Testis (tissue), 3 donors: ENCODE measurements around the gene SSR4. TPM values are rescaled to one million over a fixed set of nuclear protein-coding genes. Genes with fewer than 3 reads are reported as not detected.

Source experiments
- DNase-seq: peaks from one replicate; pipeline ENCODE4 v3.0.0-alpha.2; 2019
- H3K27ac ChIP-seq, 2 donors: fragments of 200-600 bp; sonication (generic); one replicate each; pipeline ENCODE4 v1.5.1; 2019
- H3K27me3 ChIP-seq: fragments of 200-600 bp; sonication (generic); one replicate; pipeline ENCODE4 v1.5.1; 2019
- H3K36me3 ChIP-seq: fragments of 200-600 bp; sonication (generic); one replicate; pipeline ENCODE4 v1.5.1; 2017; ENCODE audit warnings: low read depth; ENCODE audit errors: missing control alignments
- H3K4me1 ChIP-seq: fragments of 200-600 bp; sonication (generic); one replicate; pipeline ENCODE4 v1.5.1; 2019
- H3K4me3 ChIP-seq, 2 donors: fragments of 200-600 bp; sonication (generic); one replicate each; pipeline ENCODE4 v1.5.1; 2017 to 2019
- H3K9me3 ChIP-seq: fragments of 200-600 bp; sonication (generic); one replicate; pipeline ENCODE4 v1.5.1; 2017
- CTCF ChIP-seq, 3 experiments: fragments of 450-650 bp in 2 of 3; fragments of 200-600 bp in 1 of 3; sonication (generic) in 1 of 3; IDR thresholded peaks; one replicate each; pipeline ENCODE4 v1.5.1; 2016 to 2019; ENCODE audit warnings: antibody characterized with exemption in 3 of 3, mild to moderate bottlenecking in 2 of 3, moderate library complexity in 1 of 3
- POLR2A ChIP-seq: fragments of 450-650 bp; IDR thresholded peaks from one replicate; pipeline ENCODE4 v1.6.1; 2017; ENCODE audit warnings: antibody characterized with exemption, mild to moderate bottlenecking, moderate library complexity
- WGBS, 2 donors: methylation state at CpG; one replicate each; pipeline ENCODE4 v1.1.5; 2018; 5-methylcytosine and 5-hydroxymethylcytosine counted together
- intact Hi-C: fragments of 100-400 bp; cut with DNase I; formaldehyde crosslinking; loops from one replicate; pipeline ENCODE4 v1.15.1; 2023; ENCODE audit warnings: low total_unique reads
- polyA plus RNA-seq: library from polyadenylated mRNA; stranded (reverse); fragments of 350-450 nt; fragmentation: Illumina TruSeq; extraction: RNeasy Lipid Tissue Mini Kit (QIAGEN cat#74804); gene quantifications from one replicate; pipeline ENCODE4 v1.2.3, GENCODE V29; 2014; ENCODE audit warnings: low read depth, low replicate concordance; ENCODE audit not compliant: insufficient read depth
- total RNA-seq, 2 donors: library from RNA; depleted of rRNA; stranded (reverse); fragments of >200 nt; gene quantifications; one replicate each; pipeline ENCODE4 v1.2.3, GENCODE V29; 2016

The SSR4 gene
- total and polyA plus RNA-seq, 3 donors from 2014 or later = 246 to 294 (median 275) TPM

GRCh38 chrX:153824348-153824747, 29.9 kb downstream of the SSR4 start:
- DNase-seq = no peak
- Histone ChIP-seq H3K4me1 (peaks cover 4% of the 10 kb centered on the region), H3K27ac (no peak overlapping the region), H3K36me3 (no peaks in the 10 kb centered on the region), H3K4me3 (no peak overlapping the region), H3K9me3 (no peaks in the 10 kb centered on the region), H3K27me3 (no peaks in the 10 kb centered on the region)
- WGBS, 2 donors = 83 to 93% methylated on average over 6 to 10 of the region's 10 CpGs
- TF ChIP-seq CTCF (IDR thresholded peaks at IDR 0.05) (no peak), POLR2A (no peak)
- intact Hi-C loops = no loop called here

DNA sequence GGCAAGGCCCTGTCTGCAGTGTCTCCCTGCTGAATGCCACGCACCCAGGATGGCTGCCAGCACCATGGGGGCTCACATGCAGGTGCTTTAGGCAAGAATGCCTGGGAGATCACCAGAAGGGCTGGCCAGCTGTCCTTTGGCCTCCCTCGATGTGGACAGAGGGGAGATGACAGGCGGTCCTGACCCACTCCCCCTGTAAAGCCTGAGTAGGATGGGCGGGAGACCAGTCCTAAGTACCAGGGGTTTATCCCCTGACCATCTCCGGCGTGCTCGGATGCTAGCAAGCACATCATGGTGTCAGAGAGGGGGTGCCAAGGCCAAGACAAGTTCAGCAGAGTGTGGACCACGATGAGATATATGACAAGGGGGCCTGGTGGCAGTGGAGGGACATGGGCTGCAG, 30.6 kb downstream of the SSR4 start:
- DNase-seq = no peak
- WGBS, 2 donors = 76% methylated on average over 4 of the region's 8 CpGs; no CpG with 5 or more reads in 1 of the 2 donors

DNA sequence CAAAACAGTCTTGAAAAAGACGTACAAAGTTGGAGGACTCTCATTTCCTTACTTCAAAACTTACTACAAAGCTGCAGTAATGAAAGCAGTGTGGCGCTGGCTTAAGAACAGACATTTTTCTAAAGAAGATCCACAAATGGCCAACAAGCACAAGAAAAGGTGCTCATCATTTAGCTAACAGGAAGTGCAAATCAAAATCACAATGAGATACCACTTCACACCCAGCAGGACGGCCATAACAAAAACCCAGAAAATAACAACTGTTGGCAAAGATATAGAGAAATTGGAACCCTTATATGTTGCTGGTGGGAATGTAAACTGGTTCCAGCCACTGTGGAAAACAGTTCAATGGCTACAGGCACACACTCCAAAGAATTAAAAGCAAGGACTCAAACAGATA, 32.5 kb downstream of the SSR4 start:
- Histone ChIP-seq H3K36me3 (no peaks in the 10 kb centered on the region), H3K4me1 (peaks cover 4% of the 10 kb centered on the region), H3K27me3 (no peaks in the 10 kb centered on the region), H3K4me3 (no peak overlapping the region), H3K27ac (no peak overlapping the region), H3K9me3 (no peaks in the 10 kb centered on the region)
- intact Hi-C loops = no loop called here
- WGBS, 2 donors = 80 to 88% methylated on average over 3 of the region's 3 CpGs
- no peak for DNase-seq
- TF ChIP-seq CTCF (IDR thresholded peaks at IDR 0.05) (no peak), POLR2A (no peak)

More for the DNA sequence above, 30.6 kb downstream of the SSR4 start:
- no peak for TF ChIP-seq POLR2A
- TF ChIP-seq CTCF (IDR thresholded peaks at IDR 0.05) = no peak
- Histone ChIP-seq H3K4me3 (no peak overlapping the region), H3K27ac (no peak overlapping the region), H3K9me3 (no peaks in the 10 kb centered on the region), H3K36me3 (no peaks in the 10 kb centered on the region), H3K4me1 (peaks cover 4% of the 10 kb centered on the region), H3K27me3 (no peaks in the 10 kb centered on the region)
- intact Hi-C loops = no loop called here

GRCh38 chrX:153827903-153828302, 33.4 kb downstream of the SSR4 start:
- no peak overlapping the region for H3K4me3 ChIP-seq
- no peaks in the 10 kb centered on the region for H3K27me3 ChIP-seq
- peaks cover 4% of the 10 kb centered on the region for H3K4me1 ChIP-seq
- TF ChIP-seq POLR2A (no peak), CTCF (IDR thresholded peaks at IDR 0.05) (no peak)
- DNase-seq = no peak
- H3K9me3 ChIP-seq = no peaks in the 10 kb centered on the region
- WGBS, 2 donors = 77 to 83% methylated on average over 1 to 9 of the region's 9 CpGs
- intact Hi-C loops = no loop called here
- H3K27ac ChIP-seq = no peak overlapping the region
- H3K36me3 ChIP-seq = no peaks in the 10 kb centered on the region

DNA sequence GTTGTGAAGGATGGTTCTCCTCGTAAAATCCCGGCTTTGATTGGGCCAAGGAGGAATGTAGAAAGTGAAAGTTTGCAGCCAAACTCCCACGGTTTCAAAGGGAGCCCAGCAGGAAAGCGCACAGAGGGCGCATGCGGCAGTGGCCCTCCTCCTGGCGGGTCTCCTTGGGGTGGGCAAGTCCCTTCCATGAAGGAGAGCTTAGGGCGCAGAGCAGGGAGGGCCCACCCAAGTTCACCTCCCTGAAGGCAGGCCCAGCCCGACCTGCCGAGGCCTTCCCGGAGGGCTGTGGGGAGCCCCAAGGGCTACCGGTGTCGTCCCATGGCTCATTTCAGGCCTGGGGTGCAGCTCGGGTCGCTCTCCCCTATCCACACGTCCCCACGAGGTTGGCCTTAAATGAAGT, 33.8 kb downstream of the SSR4 start:
- peaks cover 4% of the 10 kb centered on the region for H3K4me1 ChIP-seq
- H3K27me3 ChIP-seq = no peaks in the 10 kb centered on the region
- intact Hi-C loops = no loop called here
- no peak overlapping the region for H3K27ac ChIP-seq
- WGBS, 2 donors = 47% methylated on average over 8 of the region's 17 CpGs; no CpG with 5 or more reads in 1 of the 2 donors
- DNase-seq = no peak
- TF ChIP-seq CTCF (IDR thresholded peaks at IDR 0.05) = no peak
- no peak for TF ChIP-seq POLR2A
- no peaks in the 10 kb centered on the region for H3K9me3 ChIP-seq
- no peaks in the 10 kb centered on the region for H3K36me3 ChIP-seq
- no peak overlapping the region for H3K4me3 ChIP-seq
